ENCODE measurements around the gene TSPYL2.
A peak's percentile ranks its signal among the peaks of the same experiment; 100 is the strongest.

The TSPYL2 gene

GRCh38 chrX:53082773-53083616 is 828 bp downstream of the TSPYL2 start:
- no peak for TF ChIP-seq CTCF (IDR thresholded peaks at IDR 0.05; ENCODE audit: insufficient read depth, low read length, poor library complexity, severe bottlenecking)
- peak overlapping the region; percentile 74 for H3K4me3 ChIP-seq (replicated peaks; ENCODE audit: low read depth, low read length)
- H3K36me3 ChIP-seq (ENCODE audit: control insufficient read depth, insufficient read depth, low read length): peaks cover 2% of the 10 kb centered on the region
- H3K27me3 ChIP-seq (replicated peaks; ENCODE audit: control insufficient read depth, insufficient read depth, low read length): no peaks in the 10 kb centered on the region
- DNase-seq (ENCODE audit: extremely low read depth, insufficient read length): no peak

GRCh38 chrX:53084043-53084570 is 1.9 kb downstream of the TSPYL2 start:
- Histone ChIP-seq H3K36me3 (ENCODE audit: control insufficient read depth, insufficient read depth, low read length) (peaks cover 2% of the 10 kb centered on the region), H3K27me3 (replicated peaks; ENCODE audit: control insufficient read depth, insufficient read depth, low read length) (no peaks in the 10 kb centered on the region), H3K4me3 (replicated peaks; ENCODE audit: low read depth, low read length) (no peak overlapping the region)
- TF ChIP-seq CTCF (IDR thresholded peaks at IDR 0.05; ENCODE audit: insufficient read depth, low read length, poor library complexity, severe bottlenecking): no peak
- no peak for DNase-seq (ENCODE audit: extremely low read depth, insufficient read length)

- DNase-seq (ENCODE audit: extremely low read depth, insufficient read length): no peak
- peaks cover 2% of the 10 kb centered on the region for H3K36me3 ChIP-seq (ENCODE audit: control insufficient read depth, insufficient read depth, low read length)
- no peak for TF ChIP-seq CTCF (IDR thresholded peaks at IDR 0.05; ENCODE audit: insufficient read depth, low read length, poor library complexity, severe bottlenecking)
- H3K4me3 ChIP-seq (replicated peaks; ENCODE audit: low read depth, low read length): no peak overlapping the region
- H3K27me3 ChIP-seq (replicated peaks; ENCODE audit: control insufficient read depth, insufficient read depth, low read length): no peaks in the 10 kb centered on the region
Measured at GRCh38 chrX:53084863-53085262, 2.7 kb downstream of the TSPYL2 start.

GRCh38 chrX:53085661-53086229 is 3.6 kb downstream of the TSPYL2 start:
- Histone ChIP-seq H3K36me3 (ENCODE audit: control insufficient read depth, insufficient read depth, low read length) (peaks cover 2% of the 10 kb centered on the region), H3K27me3 (replicated peaks; ENCODE audit: control insufficient read depth, insufficient read depth, low read length) (no peaks in the 10 kb centered on the region), H3K4me3 (replicated peaks; ENCODE audit: low read depth, low read length) (no peak overlapping the region)
- TF ChIP-seq CTCF (IDR thresholded peaks at IDR 0.05; ENCODE audit: insufficient read depth, low read length, poor library complexity, severe bottlenecking): no peak
- no peak for DNase-seq (ENCODE audit: extremely low read depth, insufficient read length)

GRCh38 chrX:53086464-53086863 is 4.3 kb downstream of the TSPYL2 start:
- DNase-seq (ENCODE audit: extremely low read depth, insufficient read length): no peak
- no peaks in the 10 kb centered on the region for H3K27me3 ChIP-seq (replicated peaks; ENCODE audit: control insufficient read depth, insufficient read depth, low read length)
- no peak overlapping the region for H3K4me3 ChIP-seq (replicated peaks; ENCODE audit: low read depth, low read length)
- H3K36me3 ChIP-seq (ENCODE audit: control insufficient read depth, insufficient read depth, low read length): peaks cover 2% of the 10 kb centered on the region
- no peak for TF ChIP-seq CTCF (IDR thresholded peaks at IDR 0.05; ENCODE audit: insufficient read depth, low read length, poor library complexity, severe bottlenecking)
